ENCODE data around the gene MAN1B1.

The MAN1B1 gene

GRCh38 chr9:137069508-137070091 lies 17.2 kb upstream of the MAN1B1 start:
- DNase-seq (no peak), ATAC-seq (no peak)

GRCh38 chr9:137070201-137070905 lies 16.4 kb upstream of the MAN1B1 start, which contains the start of gene SAPCD2:
Gene SAPCD2, minus strand, starts transcription at chr9:137070557. Its CDS starts 97 bp downstream, at chr9:137070460.
- DNase-seq (peak; percentile 83), ATAC-seq (peak; percentile 90)

DNA sequence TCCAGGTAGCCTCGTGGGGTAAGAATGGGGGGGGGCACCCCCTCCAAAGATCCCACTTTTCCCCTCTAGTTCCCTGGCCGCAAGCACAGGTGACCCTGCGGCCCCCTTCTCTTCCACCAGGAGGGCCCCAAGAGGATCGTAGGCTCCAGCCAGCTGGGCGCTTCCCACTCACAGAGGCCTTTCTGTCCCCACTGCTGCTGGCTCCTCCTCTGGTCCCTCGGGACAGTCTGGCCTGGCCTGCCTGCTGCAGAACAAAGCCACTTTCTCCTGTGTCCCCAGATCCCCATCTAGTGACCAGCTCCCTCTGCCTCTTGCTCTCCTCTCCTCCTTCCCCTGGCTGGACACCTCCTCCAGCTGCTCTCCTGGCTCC lies 15.9 kb upstream of the MAN1B1 start:
- ATAC-seq (no peak), DNase-seq (no peak)

GRCh38 chr9:137071282-137071681 lies 15.5 kb upstream of the MAN1B1 start:
- no peak for DNase-seq
- ATAC-seq: no peak

- ATAC-seq: no peak
- no peak for DNase-seq
Observed at GRCh38 chr9:137073992-137074399, 12.8 kb upstream of the MAN1B1 start.

- ATAC-seq (no peak), DNase-seq (no peak)
Observed at GRCh38 chr9:137074657-137075274, 12.0 kb upstream of the MAN1B1 start.

DNA sequence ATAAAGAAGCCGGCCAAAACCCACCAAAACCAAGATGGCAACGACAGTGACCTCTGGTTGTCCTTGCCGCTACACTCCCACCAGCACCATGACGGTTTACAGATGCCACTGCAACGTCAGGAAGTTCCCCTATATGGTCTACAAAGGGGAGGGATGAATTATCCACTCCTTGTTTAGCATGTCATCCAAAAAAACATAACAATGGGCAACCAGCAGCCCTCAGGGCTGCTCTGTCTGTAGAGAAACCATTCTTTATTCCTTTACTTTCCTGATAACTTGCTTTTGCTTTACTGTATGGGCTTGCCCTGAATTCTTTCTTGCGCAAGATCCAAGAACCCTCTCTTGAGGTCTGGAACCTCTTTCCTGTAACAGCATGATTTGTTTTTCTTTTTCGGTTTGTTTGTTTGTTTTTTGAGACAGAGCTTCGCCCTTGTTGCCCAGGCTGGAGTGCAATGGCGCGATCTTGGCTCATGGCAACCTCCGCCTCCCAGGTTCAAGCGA lies 11.5 kb upstream of the MAN1B1 start:
- DNase-seq: no peak
- ATAC-seq: no peak

- no peak for DNase-seq
- no peak for ATAC-seq
Observed at GRCh38 chr9:137076636-137077009, 10.2 kb upstream of the MAN1B1 start.

DNA sequence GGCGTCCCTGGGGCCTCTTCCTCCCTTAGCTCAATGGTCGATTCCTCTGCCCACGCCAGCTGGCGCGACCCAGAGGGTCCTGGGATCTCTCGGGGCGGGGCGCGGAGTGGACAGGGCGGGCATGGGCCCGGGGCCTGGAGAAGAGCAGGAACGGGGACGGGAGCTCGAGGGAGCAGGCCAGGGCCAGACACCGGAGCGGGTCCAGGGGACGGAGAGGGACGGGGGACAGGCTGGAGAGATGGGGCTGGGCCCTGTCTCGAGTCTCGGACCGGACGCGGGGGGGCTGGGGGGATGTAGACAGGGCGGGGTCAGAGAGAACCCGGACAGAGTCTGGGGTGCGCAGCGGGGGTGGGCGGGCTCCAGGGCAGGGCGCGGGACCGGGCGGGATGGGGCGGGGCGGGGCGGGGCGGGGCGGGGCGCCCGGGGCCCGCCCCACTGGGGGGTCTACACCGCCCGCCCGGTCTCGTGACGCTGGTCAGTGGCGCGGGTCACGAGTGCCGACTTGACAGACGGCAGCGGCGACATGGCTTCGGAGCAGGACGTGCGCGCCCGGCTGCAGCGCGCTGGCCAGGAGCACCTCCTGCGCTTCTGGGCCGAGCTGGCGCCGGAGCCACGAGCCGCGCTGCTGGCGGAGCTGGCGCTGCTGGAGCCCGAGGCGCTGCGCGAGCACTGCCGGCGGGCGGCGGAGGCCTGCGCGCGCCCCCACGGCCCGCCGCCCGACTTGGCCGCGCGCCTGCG lies 9.6 kb upstream of the MAN1B1 start, which contains the start of gene UAP1L1:
Gene UAP1L1 (plus strand): TSS at position 508 of the 738 bp plus-strand sequence. CDS start 16 bp downstream, at position 524.
- ATAC-seq: peak; percentile 71
- DNase-seq: peak; percentile 72

DNA sequence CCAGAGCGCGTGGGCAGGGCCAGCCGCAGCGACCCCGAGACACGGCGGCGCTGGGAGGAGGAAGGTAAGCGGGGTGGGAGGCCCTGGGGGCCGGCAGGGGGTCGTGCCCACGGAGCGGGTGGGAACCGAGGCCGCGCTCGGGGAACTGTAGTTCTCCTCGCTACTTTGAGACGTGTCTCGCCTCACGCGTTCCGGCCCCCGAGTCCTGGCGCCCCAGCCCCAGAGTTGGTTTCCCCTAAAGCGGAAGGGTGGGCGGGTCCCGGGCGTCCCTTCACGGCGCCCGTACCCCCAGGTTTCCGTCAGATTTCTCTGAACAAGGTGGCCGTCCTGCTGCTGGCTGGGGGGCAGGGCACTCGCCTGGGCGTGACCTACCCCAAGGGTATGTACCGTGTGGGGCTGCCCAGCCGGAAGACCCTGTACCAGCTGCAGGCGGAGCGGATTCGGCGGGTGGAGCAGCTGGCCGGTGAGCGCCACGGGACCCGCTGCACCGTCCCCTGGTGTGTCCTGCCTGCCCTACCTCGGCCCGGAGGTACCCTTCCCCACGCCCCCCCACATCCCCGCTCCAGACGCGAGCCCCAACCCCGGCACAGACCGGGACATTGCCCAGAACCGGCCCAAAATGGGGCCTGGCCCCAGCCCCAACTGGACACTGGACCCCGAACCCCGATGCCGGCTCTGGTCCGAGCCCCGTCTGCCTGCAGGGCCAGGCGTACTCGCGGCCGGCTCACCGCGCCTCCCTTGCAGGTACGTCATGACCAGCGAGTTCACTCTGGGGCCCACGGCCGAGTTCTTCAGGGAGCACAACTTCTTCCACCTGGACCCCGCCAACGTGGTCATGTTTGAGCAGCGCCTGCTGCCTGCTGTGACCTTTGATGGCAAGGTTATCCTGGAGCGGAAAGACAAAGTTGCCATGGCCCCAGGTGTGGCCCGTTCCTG lies 8.8 kb upstream of the MAN1B1 start:
- DNase-seq (peak; percentile 70), ATAC-seq (peak; percentile 11)

DNA sequence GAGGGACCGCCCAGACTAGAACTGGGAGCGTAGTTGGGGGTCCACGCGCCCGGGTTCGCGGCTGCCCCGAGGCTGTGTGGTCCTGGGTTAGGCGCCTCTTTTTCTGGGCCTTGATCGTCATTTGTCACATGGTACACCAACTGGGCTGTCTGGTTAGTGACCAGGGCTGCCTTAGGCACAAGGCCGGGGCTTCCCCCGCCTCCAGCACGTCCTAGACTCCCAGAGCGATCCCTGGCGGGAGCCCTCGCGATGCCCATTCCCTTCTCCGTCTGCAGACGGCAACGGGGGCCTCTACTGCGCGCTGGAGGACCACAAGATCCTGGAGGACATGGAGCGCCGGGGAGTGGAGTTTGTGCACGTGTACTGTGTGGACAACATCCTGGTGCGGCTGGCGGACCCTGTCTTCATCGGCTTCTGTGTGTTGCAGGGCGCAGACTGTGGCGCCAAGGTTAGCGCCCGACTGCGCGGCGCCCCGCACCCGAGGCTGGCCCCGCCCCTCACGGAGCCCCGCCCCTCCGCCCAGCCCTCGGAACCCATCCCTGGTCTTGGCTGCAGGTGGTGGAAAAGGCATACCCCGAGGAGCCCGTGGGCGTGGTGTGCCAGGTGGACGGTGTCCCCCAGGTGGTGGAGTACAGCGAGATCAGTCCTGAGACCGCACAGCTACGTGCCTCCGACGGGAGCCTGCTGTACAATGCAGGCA lies 7.9 kb upstream of the MAN1B1 start:
- no peak for DNase-seq

GRCh38 chr9:137079401-137079787 lies 7.4 kb upstream of the MAN1B1 start:
- DNase-seq (no peak), ATAC-seq (no peak)

More for the DNA sequence above, 7.9 kb upstream of the MAN1B1 start:
- ATAC-seq: no peak

DNA sequence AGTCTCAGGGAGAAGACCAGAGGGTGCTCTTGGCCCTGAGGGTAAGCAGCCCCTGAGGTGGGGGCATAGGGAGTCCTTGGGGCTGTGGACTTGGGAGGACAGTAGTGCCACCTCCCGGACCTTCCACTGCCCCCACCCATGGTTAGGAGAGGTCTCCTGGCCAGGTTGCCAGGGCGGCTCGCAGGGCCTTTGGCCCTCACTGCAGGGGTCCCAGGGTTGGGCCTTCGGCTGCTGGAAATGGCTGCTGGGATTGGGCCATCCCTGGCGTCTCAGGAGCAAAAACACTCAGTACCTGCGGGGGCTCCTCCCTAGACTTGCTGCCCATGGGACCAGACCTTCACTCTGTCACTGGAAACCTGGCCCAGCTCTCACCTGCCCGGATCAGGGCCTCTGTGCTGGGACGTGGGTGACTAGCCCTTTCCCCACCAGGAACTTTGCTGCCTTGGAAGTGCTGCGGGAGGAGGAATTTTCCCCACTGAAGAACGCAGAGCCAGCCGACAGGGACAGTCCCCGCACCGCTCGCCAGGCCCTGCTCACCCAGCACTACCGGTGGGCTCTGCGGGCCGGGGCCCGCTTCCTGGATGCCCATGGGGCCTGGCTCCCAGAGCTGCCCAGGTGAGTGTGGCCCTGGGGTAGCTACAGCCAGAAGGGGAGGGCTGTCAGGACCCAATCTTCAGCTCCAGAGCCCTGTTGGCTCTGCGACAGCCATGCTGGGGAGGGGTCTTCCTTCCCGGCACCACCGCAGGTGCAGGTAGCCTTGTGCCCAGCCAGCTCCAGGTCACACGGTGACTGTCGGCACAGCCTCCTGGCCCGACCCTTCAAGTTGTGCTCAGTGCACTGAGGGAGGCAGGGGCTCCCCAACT lies 6.3 kb upstream of the MAN1B1 start:
- ATAC-seq: no peak
- DNase-seq: no peak

- ATAC-seq (no peak), DNase-seq (no peak)
Observed at GRCh38 chr9:137082222-137082924, 4.4 kb upstream of the MAN1B1 start.

DNA sequence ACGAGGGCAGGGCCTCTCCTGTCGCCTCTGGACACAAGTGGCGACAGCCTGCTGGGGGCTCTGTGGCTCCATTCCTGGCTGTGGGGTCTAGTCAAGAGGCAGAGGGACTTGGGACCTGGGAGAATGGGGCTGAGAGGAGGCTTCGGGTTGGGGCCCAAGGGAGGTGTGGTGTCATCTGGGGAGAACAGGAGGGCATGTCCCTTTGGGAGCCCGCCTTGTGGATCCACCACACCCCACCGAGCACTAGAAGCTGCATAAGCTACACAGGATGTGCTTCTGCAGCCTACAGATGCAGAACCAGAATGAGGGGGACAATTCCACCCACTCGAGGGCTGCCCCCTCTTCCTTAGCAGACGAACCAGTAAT lies 3.9 kb upstream of the MAN1B1 start:
- no peak for ATAC-seq
- DNase-seq: no peak

DNA sequence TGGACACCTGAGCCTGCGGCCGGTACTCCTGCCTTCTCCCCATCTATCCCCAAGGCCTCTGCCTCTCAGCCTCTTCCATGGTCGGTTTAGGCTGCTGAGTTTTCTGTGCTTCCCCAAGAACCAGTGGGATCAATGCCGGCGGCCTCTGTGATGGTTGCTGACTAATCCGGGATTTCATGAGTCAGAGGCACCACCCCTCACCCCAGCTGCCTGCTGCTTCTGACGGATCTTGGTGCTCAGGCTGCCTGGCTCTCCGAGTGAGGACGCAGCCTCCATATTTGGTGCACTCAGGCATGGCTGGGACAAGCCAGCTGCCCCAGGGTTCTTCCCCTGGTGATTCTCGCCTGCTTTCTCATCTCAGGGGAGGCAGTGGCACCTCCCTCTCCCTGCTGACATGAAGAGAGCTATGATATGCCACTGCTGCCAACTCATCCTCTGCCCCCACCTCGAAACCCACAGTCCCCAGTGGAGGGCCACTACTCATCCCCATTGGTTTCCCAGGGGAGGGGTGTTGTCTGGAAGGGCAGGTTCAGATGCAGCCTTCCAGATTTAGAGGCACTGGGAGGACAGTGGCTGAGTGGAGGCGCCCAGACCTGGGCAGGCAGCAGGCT lies 3.3 kb upstream of the MAN1B1 start:
- DNase-seq (peak; percentile 56), ATAC-seq (peak; percentile 3)

GRCh38 chr9:137084526-137084925 lies 2.3 kb upstream of the MAN1B1 start:
- no peak for ATAC-seq

DNA sequence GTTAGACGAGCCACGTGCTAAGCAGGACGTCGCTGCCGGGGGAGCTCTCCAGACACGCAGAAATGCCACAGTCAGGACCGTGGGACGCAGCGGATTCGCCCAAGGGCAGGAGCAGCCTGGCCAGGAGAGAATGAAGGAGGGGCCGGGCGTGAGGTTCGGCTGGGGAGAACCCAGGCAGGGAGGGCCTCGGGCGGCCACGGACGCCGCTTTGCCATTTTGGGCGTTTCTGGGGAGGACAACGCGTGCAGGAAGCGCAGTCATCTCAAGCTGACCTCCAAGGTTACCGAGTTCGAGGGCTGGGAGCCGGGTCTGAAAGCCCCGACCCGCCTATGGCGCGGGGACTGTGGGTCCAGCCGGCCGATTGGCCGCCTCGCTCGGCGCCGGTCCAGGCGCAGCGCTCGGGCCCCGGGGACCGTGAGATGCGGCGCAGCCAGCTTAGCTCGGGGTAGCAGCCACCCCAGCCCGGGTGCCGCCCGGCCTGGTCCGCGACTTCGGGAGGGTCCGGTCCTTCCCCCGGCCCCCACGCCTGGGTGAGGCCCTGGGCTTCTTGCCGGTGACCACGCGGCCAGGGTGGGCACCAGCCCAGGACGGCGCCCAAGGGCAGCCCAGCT lies 760 bp upstream of the MAN1B1 start:
- peak; percentile 0 for ATAC-seq
- peak; percentile 56 for DNase-seq

More at GRCh38 chr9:137084526-137084925, 2.3 kb upstream of the MAN1B1 start:
- DNase-seq: no peak

Measured in stimulated activated naive CD8-positive, alpha-beta T cell treated with anti-CD3 and anti-CD28 coated beads, Interleukin-15, Interleukin-2, amounts not matched to agents 100 U/mL and 50 U/mL, for 24 hours (primary cell).